Activated CD8-positive, alpha-beta memory T cell treated with anti-CD3 and anti-CD28 coated beads for 36 hours (primary cell): ENCODE results near the gene CUL4A. TPM values are rescaled to one million over a fixed set of nuclear protein-coding genes. Genes with fewer than 3 reads are reported as not detected.
"Not testable (repeated sequence)": the region's sequence is repeated elsewhere in the genome, so short reads cannot be mapped to it uniquely, and the experiment has no call there.

ENCODE experiments used
- CTCF ChIA-PET: fragments of 350-600 bp; sonication (Branson Sonifier 250); formaldehyde crosslinking; loops from one replicate; lab custom pipeline; 2021; ENCODE audit warnings: antibody characterized with exemption; lab: Charles Lee
- POLR2A ChIA-PET: fragments of 350-600 bp; sonication (Branson Sonifier 250); formaldehyde crosslinking; loops from one replicate; lab custom pipeline; 2021; ENCODE audit warnings: antibody characterized with exemption; lab: Charles Lee
- total RNA-seq, 2 experiments: library from RNA; stranded (reverse); gene quantifications; one replicate each; pipeline ENCODE4 v1.2.3, GENCODE V29; 2021

The CUL4A gene
- total RNA-seq, 2 experiments from 2014 or later, result 89.8 to 90.0 TPM

- POLR2A ChIA-PET, result no interaction called here
- CTCF ChIA-PET, result interaction anchor here (0.7 kb wide), 1 partner anchor 232 kb away, joined by 4 read pairs; no protein-coding TSS in a partner anchor
Measured at GRCh38 chr13:113299951-113300350, 90.5 kb downstream of the CUL4A start.

GRCh38 chr13:113302986-113303385 is 93.6 kb downstream of the CUL4A start:
- ChIA-PET POLR2A (no interaction called here), CTCF (no interaction called here)

- POLR2A ChIA-PET, result interaction anchor here (0.7 kb wide), 1 partner anchor 124 kb away, joined by 4 read pairs; no protein-coding TSS in a partner anchor
- CTCF ChIA-PET, result interaction anchor here (1.0 kb wide), 1 partner anchor 24 kb away, joined by 3 read pairs; no protein-coding TSS in a partner anchor
Measured at GRCh38 chr13:113304121-113304520, 94.7 kb downstream of the CUL4A start.

GRCh38 chr13:113305208-113305607 is 95.8 kb downstream of the CUL4A start:
- POLR2A ChIA-PET, result no interaction called here
- CTCF ChIA-PET, result no interaction called here

- CTCF ChIA-PET, result no interaction called here
Measured at GRCh38 chr13:113307491-113307890, 98.1 kb downstream of the CUL4A start.

GRCh38 chr13:113309473-113309872 is 100.1 kb downstream of the CUL4A start:
- CTCF ChIA-PET, result no interaction called here

More at GRCh38 chr13:113307491-113307890, 98.1 kb downstream of the CUL4A start:
- POLR2A ChIA-PET, result interaction anchor here (0.6 to 0.7 kb wide), 3 partner anchors 17 to 618 kb away, joined by 4 to 5 read pairs (median 4); no protein-coding TSS in a partner anchor

GRCh38 chr13:113314112-113314511 is 104.7 kb downstream of the CUL4A start:
- POLR2A ChIA-PET, CTCF ChIA-PET: not testable (repeated sequence)

More at GRCh38 chr13:113309473-113309872, 100.1 kb downstream of the CUL4A start:
- POLR2A ChIA-PET, result no interaction called here

GRCh38 chr13:113314895-113315470 is 105.6 kb downstream of the CUL4A start:
- POLR2A ChIA-PET, CTCF ChIA-PET: not testable (repeated sequence)

GRCh38 chr13:113315992-113316391 is 106.6 kb downstream of the CUL4A start:
- ChIA-PET POLR2A (no interaction called here), CTCF (no interaction called here)

Other genes starting within 250 kb of the CUL4A start
- 1 to 10 TPM; 7.9 to 8.7 TPM for gene MCF2L, start 240.4 kb upstream of the CUL4A start, total RNA-seq
- gene F7, start 103.8 kb upstream of the CUL4A start, total RNA-seq, result under 1 TPM; 0.30 to 0.46 TPM
- not detected for gene F10, start 86.8 kb upstream of the CUL4A start, total RNA-seq
- gene PROZ, start 51.0 kb upstream of the CUL4A start, total RNA-seq, result not detected
- 10 to 100 TPM; 68.2 to 74.7 TPM for gene PCID2, start 944 bp upstream of the CUL4A start, total RNA-seq
- gene LAMP1, start 87.6 kb downstream of the CUL4A start, total RNA-seq, result 10 to 100 TPM; 83.4 to 85.1 TPM
- gene GRTP1, start 154.5 kb downstream of the CUL4A start, total RNA-seq, result not detected
- under 1 TPM; 0.57 to 0.65 TPM for gene ADPRHL1, start 243.9 kb downstream of the CUL4A start, total RNA-seq